GM12878 (cell line): ENCODE data around the gene AURKA. TPM values are rescaled to one million over a fixed set of nuclear protein-coding genes. Genes with fewer than 3 reads are reported as not detected.

Source experiments
- ATAC-seq: fragments of 200-7000 bp; cut with Tn5 transposase; 3 replicates; pipeline ENCODE4 v1.9.1; 2020; ENCODE audit warnings: mild to moderate bottlenecking, moderate library complexity
- BruUV-seq: library from RNA; stranded (reverse); fragments of 400-500 nt; replicated peaks from 2 replicates; lab custom pipeline; 2021; lab: Mats Ljungman, UMichigan
- CTCF ChIA-PET: fragments of 300-600 bp; sonication (Branson Sonifier 250); formaldehyde crosslinking; extraction: SDS; loops from one replicate; lab custom pipeline; 2021; ENCODE audit warnings: inconsistent platforms; lab: Yijun Ruan, JAX
- POLR2A ChIA-PET: fragments of 350-600 bp; formaldehyde crosslinking; extraction: SDS; loops from one replicate; lab custom pipeline; 2021; ENCODE audit warnings: inconsistent platforms; lab: Charles Lee
- RAD21 ChIA-PET: fragments of 300-600 bp; sonication (Branson Sonifier 250); formaldehyde crosslinking; loops from one replicate; lab custom pipeline; 2023; ENCODE audit warnings: antibody characterized with exemption; ENCODE audit not compliant: unreplicated experiment; lab: Charles Lee
- SMC1A ChIA-PET: fragments of 300-600 bp; sonication (Branson Sonifier 250); formaldehyde crosslinking; loops from one replicate; lab custom pipeline; 2023; ENCODE audit not compliant: unreplicated experiment, uncharacterized antibody; lab: Charles Lee
- DNase-seq: peaks from one replicate; pipeline ENCODE4 v3.0.0-alpha.2; 2011; ENCODE audit warnings: low read depth, low spot score
- FAIRE-seq: peaks from 3 replicates; lab custom pipeline; 2011; peaks lifted over from hg19 to GRCh38; lab: Jason Lieb, UNC
- H2AFZ ChIP-seq: 2 replicates; pipeline ENCODE4 v1.6.0; 2011; ENCODE audit warnings: low read depth, low read length, control low read depth; ENCODE audit not compliant: control insufficient read depth
- H3K27ac ChIP-seq: 2 replicates; pipeline ENCODE4 v1.5.1; 2011; ENCODE audit warnings: control low read depth; ENCODE audit not compliant: control insufficient read depth, insufficient read depth
- H3K27me3 ChIP-seq, 2 experiments: replicated peaks in 1 of 2; 2 replicates each; pipeline versions ENCODE4 v1.6.0 to v1.6.1; 2011; ENCODE audit warnings: low read length in 1 of 2; ENCODE audit not compliant: control insufficient read depth in 2 of 2, insufficient read depth in 2 of 2
- H3K36me3 ChIP-seq, 2 experiments: 2 replicates each; pipeline ENCODE4 v1.5.1; 2011; ENCODE audit warnings: low read length in 1 of 2; ENCODE audit not compliant: control insufficient read depth in 2 of 2, insufficient read depth in 2 of 2
- H3K4me1 ChIP-seq: 2 replicates; pipeline ENCODE4 v1.6.1; 2011; ENCODE audit warnings: mild to moderate bottlenecking, low read length, moderate library complexity, mixed read lengths; ENCODE audit not compliant: control insufficient read depth, insufficient read depth
- H3K4me2 ChIP-seq: 2 replicates; pipeline ENCODE4 v1.6.0; 2011; ENCODE audit warnings: control low read depth; ENCODE audit not compliant: control insufficient read depth, insufficient read depth
- H3K4me3 ChIP-seq: fragments of 200-600 bp; sonication (generic); 2 replicates; pipeline ENCODE4 v1.5.1; 2016
- H3K79me2 ChIP-seq: 2 replicates; pipeline ENCODE4 v1.6.0; 2011; ENCODE audit warnings: low read length; ENCODE audit not compliant: control insufficient read depth, insufficient read depth
- H3K9ac ChIP-seq: 2 replicates; pipeline ENCODE4 v1.8.0; 2011; ENCODE audit warnings: low read length, control low read depth, mixed read lengths; ENCODE audit not compliant: control insufficient read depth, insufficient read depth
- H3K9me3 ChIP-seq: replicated peaks from 3 replicates; pipeline ENCODE4 v1.5.1; 2011; ENCODE audit warnings: mild to moderate bottlenecking, low read length; ENCODE audit not compliant: control insufficient read depth, insufficient read depth
- H4K20me1 ChIP-seq: 2 replicates; pipeline ENCODE4 v1.6.0; 2011; ENCODE audit not compliant: control insufficient read depth, insufficient read depth
- ASH2L ChIP-seq: fragments of 300-600, 200-600 bp; sonication (generic); IDR thresholded peaks from 2 replicates; pipeline ENCODE4 v1.6.1; 2017; ENCODE audit warnings: low read depth, mild to moderate bottlenecking, borderline replicate concordance
- BACH1 ChIP-seq: fragments of 450-650 bp; IDR thresholded peaks from 2 replicates; pipeline ENCODE4 v1.6.1; 2017; ENCODE audit warnings: mild to moderate bottlenecking, borderline replicate concordance
- BRCA1 ChIP-seq: IDR thresholded peaks from 2 replicates; pipeline ENCODE4 v1.6.1; 2011; ENCODE audit warnings: low read depth, low read length, improper control_type of control experiment
- FOXK2 ChIP-seq: fragments of 450-650 bp; IDR thresholded peaks from 2 replicates; pipeline ENCODE4 v1.6.1; 2017; ENCODE audit warnings: mild to moderate bottlenecking, moderate library complexity
- GABPA ChIP-seq: IDR thresholded peaks from 2 replicates; pipeline ENCODE4 v1.6.1; 2014; ENCODE audit warnings: antibody characterized with exemption, low read depth, mild to moderate bottlenecking, inconsistent platforms
- IKZF1 ChIP-seq: fragments of 450-650 bp; conservative IDR thresholded peaks from 2 replicates; pipeline ENCODE4 v1.6.1; 2017; ENCODE audit warnings: antibody characterized with exemption, mild to moderate bottlenecking
- JUND ChIP-seq: IDR thresholded peaks from 2 replicates; pipeline ENCODE4 v1.6.1; 2012; ENCODE audit warnings: low read depth, mild to moderate bottlenecking, low read length, improper control_type of control experiment, moderate library complexity
- MEF2B ChIP-seq: fragments of 450-650 bp; IDR thresholded peaks from 2 replicates; pipeline ENCODE4 v1.6.1; 2018; ENCODE audit warnings: mild to moderate bottlenecking, moderate library complexity; ENCODE audit not compliant: partially characterized antibody, poor library complexity, severe bottlenecking
- MTA3 ChIP-seq: IDR thresholded peaks from 2 replicates; pipeline ENCODE4 v1.6.1; 2012; ENCODE audit warnings: low read length, inconsistent platforms, borderline replicate concordance
- MYC ChIP-seq: IDR thresholded peaks from 2 replicates; pipeline ENCODE4 v1.6.1; 2011; ENCODE audit warnings: mild to moderate bottlenecking, low read length, moderate library complexity, inconsistent platforms; ENCODE audit not compliant: insufficient read depth, insufficient replicate concordance, insufficient read length, severe bottlenecking
- NR2C2 ChIP-seq: IDR thresholded peaks from 2 replicates; pipeline ENCODE4 v1.6.1; 2011; ENCODE audit warnings: borderline replicate concordance, low read depth; ENCODE audit not compliant: control insufficient read depth, insufficient read length
- PML ChIP-seq: IDR thresholded peaks from 2 replicates; pipeline ENCODE4 v1.6.1; 2012; ENCODE audit warnings: low read length, inconsistent platforms
- RBBP5 ChIP-seq: fragments of 200-600 bp; sonication (generic); conservative IDR thresholded peaks from 2 replicates; pipeline ENCODE4 v1.6.1; 2016
- RELA ChIP-seq: fragments of 450-650 bp; IDR thresholded peaks from 2 replicates; pipeline ENCODE4 v1.8.0; 2014; ENCODE audit warnings: borderline replicate concordance; ENCODE audit not compliant: partially characterized antibody
- SMAD1 ChIP-seq: fragments of 450-650 bp; IDR thresholded peaks from 2 replicates; pipeline ENCODE4 v1.6.1; 2018; ENCODE audit warnings: mild to moderate bottlenecking, low read depth; ENCODE audit not compliant: partially characterized antibody
- SMARCA5 ChIP-seq: fragments of 450-650 bp; IDR thresholded peaks from 2 replicates; pipeline ENCODE4 v1.6.1; 2017; ENCODE audit warnings: mild to moderate bottlenecking
- SMC3 ChIP-seq: IDR thresholded peaks from 2 replicates; pipeline ENCODE4 v1.6.1; 2011; ENCODE audit warnings: low read length, improper control_type of control experiment, borderline replicate concordance
- TAF1 ChIP-seq: IDR thresholded peaks from 2 replicates; pipeline ENCODE4 v1.6.1; 2011; ENCODE audit warnings: mild to moderate bottlenecking, low read depth, low read length, borderline replicate concordance
- YY1 ChIP-seq: IDR thresholded peaks from 2 replicates; pipeline ENCODE4 v1.6.1; 2011; ENCODE audit warnings: low read depth, mild to moderate bottlenecking, low read length
- ZBTB40 ChIP-seq: fragments of 450-650 bp; IDR thresholded peaks from 2 replicates; pipeline ENCODE4 v1.6.1; 2016; ENCODE audit warnings: mild to moderate bottlenecking, moderate library complexity, borderline replicate concordance
- WGBS: methylation state at CpG from one replicate; pipeline ENCODE4 v1.1.6; 2016; ENCODE audit warnings: low lambda C conversion rate; ENCODE audit not compliant: insufficient replicate concordance, insufficient coverage; ENCODE audit errors: missing lambda C conversion rate; 5-methylcytosine and 5-hydroxymethylcytosine counted together
- in situ Hi-C: fragments of 300-500 bp; cut with MboI; formaldehyde crosslinking; loops from 9 replicates; pipeline ENCODE4 v1.14.3; 2018; ENCODE audit warnings: mixed read lengths
- intact Hi-C: fragments of 100-400 bp; cut with micrococcal nuclease; formaldehyde crosslinking; loops from one replicate; pipeline ENCODE4 v1.14.2; 2022; ENCODE audit not compliant: unreplicated experiment
- polyA plus RNA-seq, 11 experiments: library from polyadenylated mRNA; depleted of rRNA in 4 of 11; unstranded in 6 of 11; stranded (reverse) in 5 of 11; fragments of >200 nt; fragmentation: Nextera tagmentation in 4 of 11; fragmentation: Illumina TruSeq in 1 of 11; extraction: Ambion mirVana in 4 of 11; extraction: Trizol in 1 of 11; gene quantifications; 1 replicate in 1 of 11; 2 replicates in 10 of 11; pipeline versions ENCODE4 v1.2.1 to v1.2.3, GENCODE V29; 2011 to 2016; ENCODE audit warnings: inconsistent platforms in 2 of 11, missing spikeins in 2 of 11, low read depth in 1 of 11
- total RNA-seq, 4 experiments: library from RNA; depleted of rRNA in 3 of 4; stranded (reverse); fragments of >200 nt in 3 of 4; fragmentation: Illumina TruSeq in 1 of 4; extraction: Trizol in 1 of 4; gene quantifications; 2 replicates each; pipeline versions ENCODE4 v1.2.1 to v1.2.3, GENCODE V29; 2013 to 2021

AURKA gene
- total and polyA plus RNA-seq, 10 of the 15 experiments (the other 5 are each of a cell fraction or from before 2014, with no cell fraction given) = 57.3 to 122 (median 73.4) TPM

DNA sequence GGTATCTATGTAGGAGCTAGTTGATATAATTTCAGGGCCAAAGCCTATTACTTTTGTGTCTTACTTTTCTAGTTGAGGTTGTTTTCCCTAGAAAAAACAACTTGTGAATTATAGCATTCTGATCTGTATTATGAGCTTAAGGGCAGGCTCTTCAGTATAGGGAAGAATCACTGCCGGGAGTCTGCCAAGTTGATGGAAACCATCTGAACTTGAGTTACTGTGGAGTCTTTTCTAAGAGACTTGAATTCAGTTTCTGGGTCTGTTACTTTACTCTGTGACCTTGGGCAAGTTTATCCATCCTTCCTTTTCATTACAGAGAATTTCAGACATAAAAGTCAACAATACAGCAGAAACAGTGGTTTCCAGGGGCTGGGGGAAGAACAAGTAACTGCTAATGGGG is 17.9 kb upstream of the AURKA start:
- no peak overlapping the region for H3K4me2 ChIP-seq
- 100% methylated on average over 1 of the region's 1 CpG for WGBS
- no peaks in the 10 kb centered on the region for H4K20me1 ChIP-seq
- H3K36me3 ChIP-seq = peaks cover 1 to 18% of the 10 kb centered on the region in 2 experiments; a peak in 2 of 4 replicates
- SMC1A ChIA-PET = interaction anchor here (1.0 to 1.2 kb wide), 3 partner anchors 13 to 18 kb away, joined by 3 to 4 read pairs (median 3); partner anchors contain the start of gene AURKA
- TF ChIP-seq YY1 = no peak
- no peak for TF ChIP-seq RELA
- TF ChIP-seq BRCA1 = no peak
- TF ChIP-seq RBBP5 = no peak
- TF ChIP-seq SMAD1 = no peak
- no peak for TF ChIP-seq MEF2B
- TF ChIP-seq PML = no peak
- TF ChIP-seq TAF1 = no peak
- TF ChIP-seq JUND = no peak
- TF ChIP-seq IKZF1 = no peak
- no peak for TF ChIP-seq ZBTB40
- TF ChIP-seq SMC3 = no peak
- TF ChIP-seq FOXK2 = no peak
- no peak for TF ChIP-seq MYC
- TF ChIP-seq SMARCA5 = no peak
- TF ChIP-seq MTA3 = no peak
- TF ChIP-seq GABPA = no peak
- no peak for TF ChIP-seq NR2C2
- TF ChIP-seq ASH2L = no peak
- no peak for TF ChIP-seq BACH1
- TF ChIP-seq, all 136 proteins: peak for 0
- Histone ChIP-seq H3K9me3 (no peaks in the 10 kb centered on the region), H3K9ac (no peak overlapping the region), H3K27ac (no peak overlapping the region), H3K4me1 (peaks cover 6% of the 10 kb centered on the region; the same call in 1 of the 2 replicates), H3K79me2 (no peaks in the 10 kb centered on the region), H3K4me3 (no peak overlapping the region), H2AFZ (no peak overlapping the region), H3K27me3 (no peaks in the 10 kb centered on the region)
- no peak for DNase-seq
- RAD21 ChIA-PET = no interaction called here
- in situ Hi-C loops (no loop called here), intact Hi-C loops (no loop called here)
- no peak for FAIRE-seq
- no TSS peak for BruUV-seq
- no peak for ATAC-seq
- POLR2A ChIA-PET = no interaction called here
- CTCF ChIA-PET = no interaction called here
